Breast epithelium (tissue), 4 donors: ENCODE measurements around the gene EMCN. TPM values are rescaled to one million over a fixed set of nuclear protein-coding genes. Genes with fewer than 3 reads are reported as not detected.
"Not testable (repeated sequence)": the region's sequence is repeated elsewhere in the genome, so short reads cannot be mapped to it uniquely, and the experiment has no call there.

ENCODE experiments used
- DNase-seq, 2 donors: peaks; one replicate each; pipeline ENCODE4 v3.0.0-alpha.2; 2019; ENCODE audit warnings: low spot score in 2 of 2
- H3K27ac ChIP-seq, 2 donors: fragments of 200-600 bp; sonication (generic) in 1 of 2; one replicate each; pipeline ENCODE4 v1.5.1; 2016 to 2019; ENCODE audit warnings: mild to moderate bottlenecking in 1 of 2
- H3K27me3 ChIP-seq, 2 donors: fragments of 200-600 bp; sonication (generic) in 1 of 2; one replicate each; pipeline versions ENCODE4 v1.5.1 to v1.6.0; 2017 to 2019; ENCODE audit warnings: control low read depth in 1 of 2, mild to moderate bottlenecking in 1 of 2
- H3K36me3 ChIP-seq: fragments of 200-600 bp; one replicate; pipeline ENCODE4 v1.5.1; 2019
- H3K4me1 ChIP-seq, 2 donors: fragments of 200-600 bp; sonication (generic); one replicate each; pipeline ENCODE4 v1.5.1; 2016 to 2019; ENCODE audit warnings: control low read depth in 1 of 2
- H3K4me3 ChIP-seq, 3 donors: fragments of 200-600 bp; sonication (generic); 1 replicate in 2 of 3; 2 replicates in 1 of 3; pipeline ENCODE4 v1.5.1; 2016 to 2019; ENCODE audit warnings: mild to moderate bottlenecking in 3 of 3, moderate library complexity in 2 of 3
- H3K9me3 ChIP-seq, 2 donors: fragments of 200-600 bp; sonication (generic) in 1 of 2; one replicate each; pipeline ENCODE4 v1.5.1; 2016 to 2019; ENCODE audit warnings: control low read depth in 1 of 2
- POLR2A ChIP-seq: fragments of 450-650 bp; IDR thresholded peaks from one replicate; pipeline ENCODE4 v1.6.1; 2016; ENCODE audit warnings: antibody characterized with exemption, mild to moderate bottlenecking, moderate library complexity
- POLR2AphosphoS5 ChIP-seq, 3 donors: sonication (generic); formaldehyde crosslinking; IDR thresholded peaks; one replicate each; pipeline ENCODE4 v1.6.1; 2017; ENCODE audit warnings: antibody characterized with exemption in 3 of 3
- intact Hi-C: fragments of 100-400 bp; cut with DNase I; formaldehyde crosslinking; loops from one replicate; pipeline ENCODE4 v1.15.1; 2023; ENCODE audit warnings: low total_unique reads
- total RNA-seq, 3 donors: library from RNA; depleted of rRNA; stranded (reverse); fragments of >200 nt; gene quantifications; one replicate each; pipeline ENCODE4 v1.1.0, GENCODE V29; 2016
- TF ChIP-seq, protein P1 (sequence below), 3 donors: fragments of 450-650 bp; IDR thresholded peaks; one replicate each; pipeline ENCODE4 v1.5.1; 2016 to 2017; ENCODE audit warnings: antibody characterized with exemption in 3 of 3, mild to moderate bottlenecking in 3 of 3, moderate library complexity in 3 of 3

Gene EMCN
- total RNA-seq, 3 donors from 2014 or later = 12.0 to 27.5 (median 23.9) TPM

- Histone ChIP-seq H3K27me3 (no peaks in the 10 kb centered on the region), H3K4me1 (no peaks in the 10 kb centered on the region), H3K9me3 (peaks cover 0 to 11% of the 10 kb centered on the region in 2 donors), H3K4me3 (no peak overlapping the region), H3K36me3 (no peaks in the 10 kb centered on the region), H3K27ac (no peak overlapping the region)
- TF ChIP-seq POLR2AphosphoS5 (IDR thresholded peaks at IDR 0.05) (no peak), POLR2A (no peak)
- TF ChIP-seq, protein P1, sequence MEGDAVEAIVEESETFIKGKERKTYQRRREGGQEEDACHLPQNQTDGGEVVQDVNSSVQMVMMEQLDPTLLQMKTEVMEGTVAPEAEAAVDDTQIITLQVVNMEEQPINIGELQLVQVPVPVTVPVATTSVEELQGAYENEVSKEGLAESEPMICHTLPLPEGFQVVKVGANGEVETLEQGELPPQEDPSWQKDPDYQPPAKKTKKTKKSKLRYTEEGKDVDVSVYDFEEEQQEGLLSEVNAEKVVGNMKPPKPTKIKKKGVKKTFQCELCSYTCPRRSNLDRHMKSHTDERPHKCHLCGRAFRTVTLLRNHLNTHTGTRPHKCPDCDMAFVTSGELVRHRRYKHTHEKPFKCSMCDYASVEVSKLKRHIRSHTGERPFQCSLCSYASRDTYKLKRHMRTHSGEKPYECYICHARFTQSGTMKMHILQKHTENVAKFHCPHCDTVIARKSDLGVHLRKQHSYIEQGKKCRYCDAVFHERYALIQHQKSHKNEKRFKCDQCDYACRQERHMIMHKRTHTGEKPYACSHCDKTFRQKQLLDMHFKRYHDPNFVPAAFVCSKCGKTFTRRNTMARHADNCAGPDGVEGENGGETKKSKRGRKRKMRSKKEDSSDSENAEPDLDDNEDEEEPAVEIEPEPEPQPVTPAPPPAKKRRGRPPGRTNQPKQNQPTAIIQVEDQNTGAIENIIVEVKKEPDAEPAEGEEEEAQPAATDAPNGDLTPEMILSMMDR (IDR thresholded peaks at IDR 0.05) = no peak
- intact Hi-C loops = loop anchor here (2.0 kb wide), 1 partner anchor 45 kb away; no protein-coding TSS in a partner anchor
- no peak for DNase-seq
Observed at GRCh38 chr4:100533741-100534140, 15.9 kb upstream of the EMCN start.

DNA sequence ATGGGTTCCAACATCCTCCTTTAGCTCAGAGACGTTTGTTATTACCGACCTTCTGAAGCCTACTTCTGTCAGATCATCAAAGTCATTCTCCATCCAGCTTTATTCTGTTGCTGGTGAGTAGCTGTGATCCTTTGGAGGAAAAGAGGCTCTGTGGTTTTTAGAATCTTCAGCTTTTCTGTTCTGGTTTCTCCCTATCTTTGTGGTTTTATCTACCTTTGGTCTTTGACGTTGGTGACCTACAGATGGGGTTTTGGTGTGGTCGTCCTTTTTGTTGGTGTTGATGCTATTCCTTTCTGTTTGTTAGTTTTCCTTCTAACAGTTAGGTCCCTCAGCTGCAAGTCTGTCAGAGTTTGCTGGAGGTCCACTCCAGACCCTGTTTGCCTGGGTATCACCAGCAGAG is 12.3 kb upstream of the EMCN start:
- H3K4me1 ChIP-seq, H3K27ac ChIP-seq, H3K36me3 ChIP-seq, DNase-seq, intact Hi-C loops, H3K27me3 ChIP-seq, H3K4me3 ChIP-seq: not testable (repeated sequence)
- peaks cover 0 to 11% of the 10 kb centered on the region in 2 donors for H3K9me3 ChIP-seq

DNA sequence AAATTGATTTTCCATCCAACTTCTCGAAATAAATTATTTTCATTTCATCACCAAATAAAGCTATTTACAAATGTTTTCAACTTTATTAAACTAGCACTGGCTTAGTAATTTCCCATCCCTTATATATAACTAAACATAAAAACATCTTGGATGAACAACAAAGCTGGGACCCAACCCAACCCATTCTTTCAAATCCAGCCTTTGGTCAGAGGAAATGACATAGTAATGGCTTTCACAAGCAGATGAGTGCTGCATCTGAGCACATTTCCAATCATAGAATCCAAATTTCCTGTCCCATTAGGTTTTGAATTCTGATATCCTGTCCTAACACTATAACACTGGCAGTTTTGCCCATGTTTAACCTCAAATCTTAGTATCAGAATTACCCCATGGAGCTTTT is 7.9 kb upstream of the EMCN start:
- TF ChIP-seq POLR2AphosphoS5 (IDR thresholded peaks at IDR 0.05) (no peak), POLR2A (no peak)
- TF ChIP-seq, protein P1 (IDR thresholded peaks at IDR 0.05) = no peak
- intact Hi-C loops = no loop called here
- H3K4me3 ChIP-seq = no peak overlapping the region
- H3K27ac ChIP-seq = no peak overlapping the region
- no peaks in the 10 kb centered on the region for H3K4me1 ChIP-seq
- DNase-seq = no peak
- H3K27me3 ChIP-seq = no peaks in the 10 kb centered on the region
- no peaks in the 10 kb centered on the region for H3K36me3 ChIP-seq
- H3K9me3 ChIP-seq = peaks cover 3 to 11% of the 10 kb centered on the region in 2 donors

DNA sequence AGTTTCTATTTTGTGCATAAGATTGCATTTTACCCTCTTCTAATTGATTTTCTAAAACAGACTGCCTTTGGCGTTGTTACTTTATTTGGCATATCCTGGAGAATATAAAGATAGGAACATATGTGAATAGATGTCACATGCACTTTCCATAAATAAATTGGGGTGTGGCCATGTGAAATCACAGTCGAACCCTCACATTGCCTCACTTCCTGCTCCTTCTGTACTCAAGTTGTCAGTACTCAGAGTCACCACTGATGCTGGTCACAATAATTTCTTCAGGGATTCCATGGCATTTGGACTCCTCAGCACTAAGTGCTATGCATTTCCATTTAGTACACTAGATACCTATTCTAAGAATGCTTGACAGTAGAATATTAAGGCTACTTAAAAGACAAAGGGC is 1.4 kb upstream of the EMCN start:
- TF ChIP-seq, protein P1 (IDR thresholded peaks at IDR 0.05) = no peak
- no peak for TF ChIP-seq POLR2AphosphoS5 (IDR thresholded peaks at IDR 0.05)
- TF ChIP-seq POLR2A = no peak
- Histone ChIP-seq H3K9me3 (no peaks in the 10 kb centered on the region), H3K36me3 (peaks cover 6% of the 10 kb centered on the region), H3K4me3 (no peak overlapping the region), H3K27me3 (no peaks in the 10 kb centered on the region), H3K4me1 (no peaks in the 10 kb centered on the region), H3K27ac (no peak overlapping the region)
- intact Hi-C loops = no loop called here
- no peak for DNase-seq

GRCh38 chr4:100516225-100516624 is 1.6 kb downstream of the EMCN start:
- Histone ChIP-seq H3K36me3 (peaks cover 6% of the 10 kb centered on the region), H3K4me3 (peak overlapping the region; percentile 24 to 39 (median 34)), H3K27ac (peak overlapping the region in 1 of 2 donors; percentile 54), H3K9me3 (no peaks in the 10 kb centered on the region), H3K27me3 (no peaks in the 10 kb centered on the region), H3K4me1 (no peaks in the 10 kb centered on the region)
- TF ChIP-seq, protein P1 (IDR thresholded peaks at IDR 0.05) = no peak
- TF ChIP-seq POLR2A = no peak
- no peak for TF ChIP-seq POLR2AphosphoS5 (IDR thresholded peaks at IDR 0.05)
- DNase-seq = no peak
- intact Hi-C loops = no loop called here

DNA sequence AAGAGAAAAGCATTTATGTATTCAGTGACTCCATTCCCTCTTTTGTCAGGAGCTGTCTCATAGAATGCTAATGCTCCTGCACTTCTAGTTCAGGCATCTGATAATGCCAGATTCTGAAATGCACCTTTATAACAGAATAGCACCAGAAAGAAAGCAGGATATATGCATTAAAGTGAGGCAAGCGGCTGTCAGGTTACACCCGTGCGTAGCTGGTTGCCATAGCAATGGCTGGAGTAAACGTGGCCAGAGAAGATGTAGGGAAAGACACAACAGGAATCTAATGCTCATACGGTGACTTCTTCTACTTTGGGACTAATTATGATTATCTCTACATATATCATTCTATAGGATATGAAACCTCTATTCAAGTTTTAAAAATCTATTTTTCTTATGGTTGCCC is 5.9 kb downstream of the EMCN start:
- Histone ChIP-seq H3K4me1 (no peaks in the 10 kb centered on the region), H3K4me3 (no peak overlapping the region), H3K36me3 (no peaks in the 10 kb centered on the region), H3K27ac (no peak overlapping the region), H3K9me3 (no peaks in the 10 kb centered on the region), H3K27me3 (no peaks in the 10 kb centered on the region)
- TF ChIP-seq POLR2A (no peak), POLR2AphosphoS5 (IDR thresholded peaks at IDR 0.05) (no peak)
- TF ChIP-seq, protein P1 (IDR thresholded peaks at IDR 0.05) = no peak
- no peak for DNase-seq
- intact Hi-C loops = no loop called here
